GM12875 (cell line): ENCODE measurements around the gene TBX2.

Experiments
- H3K4me3 ChIP-seq: one replicate; pipeline ENCODE4 v1.5.1; 2011; ENCODE audit warnings: low read depth, low read length, control low read depth
- TF ChIP-seq, protein P1 (sequence below): IDR thresholded peaks from 2 replicates; pipeline ENCODE4 v1.5.1; 2011; ENCODE audit warnings: low read depth, mild to moderate bottlenecking, control low read depth, inconsistent platforms, low read length, moderate library complexity, borderline replicate concordance; ENCODE audit not compliant: insufficient read depth

TBX2 gene

DNA sequence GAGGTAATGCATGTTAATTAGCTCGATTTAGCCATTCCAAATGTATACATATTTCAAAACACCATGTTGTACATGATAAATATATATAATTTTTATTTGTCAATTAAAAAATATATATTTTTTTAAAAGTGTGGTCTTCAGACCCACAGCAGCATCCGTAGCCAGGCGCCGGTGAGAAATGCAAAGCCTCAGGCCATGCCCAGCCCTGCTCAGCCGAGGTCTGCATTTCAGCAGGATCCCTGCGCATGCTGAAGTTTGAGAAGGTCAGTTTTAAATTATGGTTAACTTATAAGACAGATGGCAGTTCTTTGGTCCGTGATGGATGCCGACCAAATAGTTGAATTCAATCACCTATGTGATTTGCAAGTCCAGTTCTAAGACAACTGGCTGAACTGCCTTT, 28.0 kb upstream of the TBX2 start:
- TF ChIP-seq, protein P1, sequence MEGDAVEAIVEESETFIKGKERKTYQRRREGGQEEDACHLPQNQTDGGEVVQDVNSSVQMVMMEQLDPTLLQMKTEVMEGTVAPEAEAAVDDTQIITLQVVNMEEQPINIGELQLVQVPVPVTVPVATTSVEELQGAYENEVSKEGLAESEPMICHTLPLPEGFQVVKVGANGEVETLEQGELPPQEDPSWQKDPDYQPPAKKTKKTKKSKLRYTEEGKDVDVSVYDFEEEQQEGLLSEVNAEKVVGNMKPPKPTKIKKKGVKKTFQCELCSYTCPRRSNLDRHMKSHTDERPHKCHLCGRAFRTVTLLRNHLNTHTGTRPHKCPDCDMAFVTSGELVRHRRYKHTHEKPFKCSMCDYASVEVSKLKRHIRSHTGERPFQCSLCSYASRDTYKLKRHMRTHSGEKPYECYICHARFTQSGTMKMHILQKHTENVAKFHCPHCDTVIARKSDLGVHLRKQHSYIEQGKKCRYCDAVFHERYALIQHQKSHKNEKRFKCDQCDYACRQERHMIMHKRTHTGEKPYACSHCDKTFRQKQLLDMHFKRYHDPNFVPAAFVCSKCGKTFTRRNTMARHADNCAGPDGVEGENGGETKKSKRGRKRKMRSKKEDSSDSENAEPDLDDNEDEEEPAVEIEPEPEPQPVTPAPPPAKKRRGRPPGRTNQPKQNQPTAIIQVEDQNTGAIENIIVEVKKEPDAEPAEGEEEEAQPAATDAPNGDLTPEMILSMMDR = no peak
- no peak overlapping the region for H3K4me3 ChIP-seq

DNA sequence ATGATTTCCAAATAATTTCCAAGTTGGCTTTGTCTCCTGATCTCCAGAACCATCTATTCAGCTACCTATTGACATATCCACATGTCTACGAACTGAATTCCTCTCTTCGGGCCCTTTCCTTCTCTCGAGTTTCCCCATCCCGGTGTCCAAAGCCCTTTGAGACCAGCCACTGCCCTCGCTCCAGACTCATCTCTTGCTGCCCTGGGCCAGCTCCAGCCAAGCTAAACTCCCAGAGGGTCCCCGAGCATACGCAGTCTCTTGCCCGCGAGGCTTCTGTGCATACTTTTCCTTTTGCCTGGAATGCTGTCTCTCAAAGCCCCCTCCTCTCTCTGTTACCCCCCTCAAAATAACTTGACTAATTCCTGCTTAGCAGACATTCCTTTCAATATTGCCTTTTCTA, 27.2 kb upstream of the TBX2 start:
- H3K4me3 ChIP-seq = no peak overlapping the region
- TF ChIP-seq, protein P1 = no peak

DNA sequence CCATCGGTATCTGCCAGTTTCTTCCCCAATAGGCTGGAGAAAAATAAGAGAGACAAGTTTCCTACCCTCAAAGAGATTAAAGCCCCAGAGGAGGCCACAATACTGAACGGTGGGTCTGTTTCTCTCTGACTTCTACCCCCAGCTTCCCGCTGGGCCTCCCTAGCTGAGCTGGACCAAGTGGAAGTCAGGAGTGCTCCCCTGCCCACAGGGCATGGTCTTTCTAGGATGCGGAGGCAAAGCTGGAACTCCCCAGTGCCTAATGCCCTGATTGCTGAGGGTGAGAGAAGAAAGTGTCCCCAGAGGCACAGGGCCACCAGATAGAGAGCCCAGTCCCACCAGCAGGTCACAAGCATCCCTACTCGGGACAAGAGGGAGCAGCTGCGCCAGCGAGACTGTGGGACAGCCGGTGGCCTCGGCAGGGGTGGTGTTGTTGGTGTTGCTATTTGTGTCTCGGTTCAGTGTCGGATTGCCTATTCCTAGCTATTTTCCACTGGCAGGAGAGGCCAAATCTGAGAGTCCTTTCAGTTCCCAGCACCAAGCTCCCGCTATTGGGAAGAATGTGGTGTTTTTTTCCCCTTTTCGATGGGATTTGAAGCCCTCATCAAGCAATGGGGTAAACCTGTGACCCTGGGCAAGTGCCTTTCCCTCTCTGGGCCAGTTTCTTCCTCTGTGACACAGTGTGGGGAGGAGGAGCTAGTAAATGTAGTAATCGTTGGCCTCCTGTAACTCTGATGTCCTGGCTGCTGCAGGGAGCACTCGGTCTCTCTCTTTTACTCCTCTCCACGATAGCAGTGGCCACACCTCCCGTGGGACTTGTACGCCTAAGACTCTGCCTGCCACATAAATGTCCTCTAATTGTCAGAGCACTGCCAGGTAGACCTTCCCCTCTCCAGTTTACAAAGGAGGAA, 22.5 kb upstream of the TBX2 start:
- TF ChIP-seq, protein P1 = no peak
- H3K4me3 ChIP-seq = no peak overlapping the region

DNA sequence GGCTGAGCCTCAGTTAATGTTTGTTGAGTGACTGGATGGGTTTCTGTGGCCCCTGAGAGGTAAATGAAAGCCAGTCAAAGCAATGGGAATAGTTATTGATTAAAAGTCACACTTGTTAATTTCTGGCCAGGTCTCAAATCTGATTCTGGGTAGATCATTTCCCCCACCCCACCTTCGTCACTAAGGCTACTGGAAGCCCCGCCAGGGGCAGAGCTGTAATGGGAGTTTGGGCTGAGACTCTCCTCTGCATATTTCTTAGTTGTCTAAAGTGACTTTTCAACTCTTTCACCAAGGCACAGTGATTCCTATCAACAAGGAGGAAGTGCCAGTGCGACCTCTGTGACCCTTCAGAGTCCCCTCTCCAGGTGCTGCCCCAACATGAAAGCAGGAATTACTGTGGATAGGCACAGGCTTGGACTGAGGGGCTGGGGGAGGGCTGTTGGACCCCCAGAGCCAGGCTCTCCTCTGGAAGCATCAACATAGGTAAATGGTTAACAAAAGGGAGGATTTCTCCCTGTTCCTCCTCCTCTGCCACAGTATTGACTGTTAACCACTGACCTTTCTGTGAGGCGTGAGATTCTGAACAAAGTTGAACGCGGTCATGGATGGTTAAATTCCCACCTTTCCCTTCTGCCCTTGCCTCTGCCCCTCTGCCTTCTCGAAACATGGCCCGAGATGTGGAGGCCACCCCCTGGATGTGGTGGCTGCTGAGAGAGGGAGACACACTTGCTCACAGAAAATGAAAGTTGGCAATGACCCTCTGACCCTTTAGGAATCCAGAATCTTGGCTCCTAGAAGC, 20.8 kb upstream of the TBX2 start:
- no peak overlapping the region for H3K4me3 ChIP-seq
- TF ChIP-seq, protein P1 = no peak

DNA sequence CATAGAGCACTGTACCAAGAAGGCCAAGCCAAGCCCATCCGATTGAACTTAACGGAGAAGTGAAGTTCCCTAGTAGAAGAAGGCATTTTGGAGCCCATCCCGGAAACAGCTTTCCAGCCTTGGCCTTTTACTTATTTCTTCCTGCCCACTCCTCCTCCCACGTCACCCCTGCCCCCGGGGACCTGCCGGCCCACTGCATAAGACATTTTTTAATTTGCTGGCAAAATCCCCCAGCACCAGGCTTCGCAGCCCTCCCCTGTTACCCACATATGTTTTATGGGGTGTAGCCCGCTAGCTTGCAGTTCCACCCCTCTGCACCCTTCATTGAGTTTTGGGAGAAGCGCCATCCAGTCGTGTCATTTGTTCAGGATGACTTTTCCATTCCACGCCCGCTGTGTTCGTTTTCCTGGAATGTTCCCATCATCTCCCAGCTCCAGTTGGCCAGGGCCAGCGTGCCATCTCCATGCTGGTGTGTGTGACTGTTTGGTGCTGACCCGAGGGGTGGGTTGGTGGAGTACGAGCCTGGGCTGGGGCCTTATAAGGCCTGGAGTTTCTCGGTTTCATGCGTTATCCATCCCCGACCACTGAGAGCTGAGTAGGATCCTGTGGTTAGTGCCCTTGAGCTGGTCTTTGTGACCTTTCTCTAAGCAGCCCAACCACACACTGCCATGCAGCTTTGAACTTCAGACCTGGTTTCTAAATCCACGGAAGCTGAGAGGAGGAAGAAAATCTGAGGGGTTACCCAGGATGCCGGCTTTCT, 20.0 kb upstream of the TBX2 start:
- TF ChIP-seq, protein P1 = no peak
- H3K4me3 ChIP-seq = no peak overlapping the region

DNA sequence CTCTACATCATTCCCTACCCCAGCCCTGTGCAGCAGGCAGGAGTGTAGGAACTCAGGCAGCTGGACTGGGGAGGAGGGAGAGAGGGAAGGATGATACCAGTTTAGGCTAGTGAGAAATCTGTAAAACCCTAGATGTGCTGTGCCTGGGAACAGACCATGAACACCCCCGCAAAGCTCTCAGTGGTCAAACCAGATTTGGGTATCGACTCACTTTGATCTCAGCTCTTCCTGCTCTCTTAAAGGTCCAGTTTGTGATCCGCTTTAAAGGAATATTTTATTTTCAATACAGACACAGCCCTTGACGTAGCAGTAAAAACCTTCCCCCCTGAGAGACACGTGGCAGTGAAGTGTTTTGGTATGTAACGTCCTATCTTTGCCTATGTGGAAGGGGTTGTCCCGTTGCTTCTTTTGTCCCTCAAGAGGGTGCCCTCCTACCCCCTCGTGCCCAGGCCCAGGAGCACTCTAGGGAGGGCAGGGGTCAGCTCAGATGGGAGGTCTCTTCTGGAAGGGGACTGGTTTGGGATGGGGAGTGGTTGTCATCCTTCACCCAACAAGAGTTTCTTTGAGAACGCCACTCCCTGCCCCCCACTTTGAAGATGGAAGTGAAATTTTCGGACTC, 19.3 kb upstream of the TBX2 start:
- no peak overlapping the region for H3K4me3 ChIP-seq
- TF ChIP-seq, protein P1 = no peak
